Neural crest cell (in vitro differentiated cells): Measurements from ENCODE around the gene PRPF31. TPM values are rescaled to one million over a fixed set of nuclear protein-coding genes. Genes with fewer than 3 reads are reported as not detected.
A peak's percentile ranks its signal among the peaks of the same experiment; 100 is the strongest.
"Not testable (repeated sequence)": the region's sequence is repeated elsewhere in the genome, so short reads cannot be mapped to it uniquely, and the experiment has no call there.

ENCODE experiments used
- DNase-seq: peaks from one replicate; pipeline ENCODE4 v3.0.0; 2021; ENCODE audit warnings: low read depth, mixed read lengths, low spot score
- H3K27ac Mint-ChIP-seq: one replicate; pipeline ENCODE4 v1.8.0; 2021; ENCODE audit warnings: mild to moderate bottlenecking, mixed read lengths; ENCODE audit not compliant: unreplicated experiment
- H3K27me3 Mint-ChIP-seq: 2 replicates; pipeline ENCODE4 v1.8.0; 2021; ENCODE audit warnings: low read depth, mild to moderate bottlenecking, mixed read lengths
- H3K36me3 Mint-ChIP-seq: 2 replicates; pipeline ENCODE4 v1.8.0; 2021; ENCODE audit warnings: low read depth, mild to moderate bottlenecking, mixed read lengths
- H3K4me1 Mint-ChIP-seq: 2 replicates; pipeline ENCODE4 v1.8.0; 2021; ENCODE audit warnings: mixed read lengths
- H3K4me3 Mint-ChIP-seq: one replicate; pipeline ENCODE4 v1.8.0; 2021; ENCODE audit warnings: mild to moderate bottlenecking, mixed read lengths
- H3K9me3 Mint-ChIP-seq: 2 replicates; pipeline ENCODE4 v1.8.0; 2021; ENCODE audit warnings: mixed read lengths
- CTCF ChIP-seq: fragments of 200-600 bp; sonication (generic); conservative IDR thresholded peaks from 2 replicates; pipeline ENCODE4 v1.5.0; 2021; ENCODE audit warnings: antibody characterized with exemption, mild to moderate bottlenecking
- total RNA-seq: library from RNA; stranded (reverse); gene quantifications from 2 replicates; pipeline ENCODE4 v1.2.1, GENCODE V29; 2021

Gene PRPF31
- total RNA-seq, 1 donor from 2014 or later, result 94.8 TPM

- TF ChIP-seq CTCF, result no peak
- Mint-ChIP-seq H3K27ac (no peak overlapping the region), H3K27me3 (peaks cover 56% of the 10 kb centered on the region), H3K4me1 (peaks cover 5% of the 10 kb centered on the region), H3K9me3 (peaks cover 2% of the 10 kb centered on the region), H3K36me3 (no peaks in the 10 kb centered on the region), H3K4me3 (no peak overlapping the region)
- DNase-seq, result no peak
Measured at GRCh38 chr19:54096617-54097106, 18.9 kb upstream of the PRPF31 start.

GRCh38 chr19:54099190-54099902 is 16.2 kb upstream of the PRPF31 start:
- no peaks in the 10 kb centered on the region for H3K36me3 Mint-ChIP-seq
- H3K27me3 Mint-ChIP-seq, result peaks cover 46% of the 10 kb centered on the region
- H3K9me3 Mint-ChIP-seq, result no peaks in the 10 kb centered on the region
- H3K27ac Mint-ChIP-seq, result no peak overlapping the region
- no peak for TF ChIP-seq CTCF
- no peak for DNase-seq
- H3K4me3 Mint-ChIP-seq, result no peak overlapping the region
- H3K4me1 Mint-ChIP-seq, result peaks cover 15% of the 10 kb centered on the region

- peaks cover 15% of the 10 kb centered on the region for H3K4me1 Mint-ChIP-seq
- not testable (repeated sequence) for H3K27ac Mint-ChIP-seq, H3K36me3 Mint-ChIP-seq, DNase-seq, H3K4me3 Mint-ChIP-seq, H3K9me3 Mint-ChIP-seq
- peaks cover 41% of the 10 kb centered on the region for H3K27me3 Mint-ChIP-seq
Measured at GRCh38 chr19:54099903-54100255, 15.7 kb upstream of the PRPF31 start.

GRCh38 chr19:54100561-54100960 is 15.0 kb upstream of the PRPF31 start, which contains the start of gene OSCAR:
OSCAR (minus strand) TSS chr19:54100803; CDS start chr19:54100792, 11 bp downstream.
- Mint-ChIP-seq H3K36me3 (no peaks in the 10 kb centered on the region), H3K9me3 (no peaks in the 10 kb centered on the region), H3K27ac (no peak within 1 kb of the TSS), H3K27me3 (peaks cover 34% of the 10 kb centered on the region), H3K4me3 (peak within 1 kb of the TSS; percentile 73), H3K4me1 (peaks cover 16% of the 10 kb centered on the region)
- TF ChIP-seq CTCF, result no peak
- DNase-seq, result no peak

GRCh38 chr19:54102421-54103169 is 13.0 kb upstream of the PRPF31 start, which contains the start of gene NDUFA3:
NDUFA3 (plus strand) TSS chr19:54102855; CDS start chr19:54102879, 24 bp downstream.
- peak within 1 kb of the TSS; percentile 96 for H3K27ac Mint-ChIP-seq
- H3K4me1 Mint-ChIP-seq, result peaks cover 13% of the 10 kb centered on the region
- peak within 1 kb of the TSS; percentile 94 for H3K4me3 Mint-ChIP-seq
- no peak for TF ChIP-seq CTCF
- peak; percentile 92 for DNase-seq
- H3K27me3 Mint-ChIP-seq, result peaks cover 18% of the 10 kb centered on the region
- peaks cover 3% of the 10 kb centered on the region for H3K36me3 Mint-ChIP-seq
- no peaks in the 10 kb centered on the region for H3K9me3 Mint-ChIP-seq
